ENCODE data around the gene CCL15. TPM values are rescaled to one million over a fixed set of nuclear protein-coding genes. Genes with fewer than 3 reads are reported as not detected.

Gene CCL15
- total and polyA plus RNA-seq, 10 donors = 0.15 to 0.20 (median 0.19) TPM; not detected in 7

DNA sequence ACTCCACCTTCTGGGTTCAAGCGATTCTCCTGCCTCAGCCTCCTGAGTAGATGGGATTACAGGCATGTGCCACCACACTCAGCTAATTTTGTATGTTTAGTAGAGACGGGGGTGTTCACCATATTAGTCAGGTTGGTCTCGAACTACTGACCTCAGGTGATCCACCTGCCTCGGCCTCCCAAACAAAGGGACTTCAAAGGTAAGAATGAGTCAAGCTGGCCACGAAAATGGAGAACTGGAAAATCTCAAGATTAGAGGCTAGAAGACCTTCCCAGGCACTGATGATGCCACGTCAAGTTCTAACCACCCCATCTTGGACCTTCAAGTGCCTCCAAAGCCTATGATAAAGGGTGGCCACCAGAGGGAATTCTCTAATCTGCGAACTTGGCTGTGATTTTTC is 1.3 kb upstream of the CCL15 start:
- Histone ChIP-seq H3K27me3 (replicated peaks in 1 of 7) (no peaks in the 10 kb centered on the region), H3K27ac (no peak overlapping the region), H3K4me3 (no peak overlapping the region), H3K9me3 (no peaks in the 10 kb centered on the region), H3K4me1 (peaks cover 3 to 26% (median 16%) of the 10 kb centered on the region in 6 donors), H3K36me3 (no peaks in the 10 kb centered on the region)
- 73 to 86% (median 82%) methylated on average over 7 of the region's 7 CpGs for WGBS, 5 donors
- DNase-seq = no peak
- TF ChIP-seq, protein P1, sequence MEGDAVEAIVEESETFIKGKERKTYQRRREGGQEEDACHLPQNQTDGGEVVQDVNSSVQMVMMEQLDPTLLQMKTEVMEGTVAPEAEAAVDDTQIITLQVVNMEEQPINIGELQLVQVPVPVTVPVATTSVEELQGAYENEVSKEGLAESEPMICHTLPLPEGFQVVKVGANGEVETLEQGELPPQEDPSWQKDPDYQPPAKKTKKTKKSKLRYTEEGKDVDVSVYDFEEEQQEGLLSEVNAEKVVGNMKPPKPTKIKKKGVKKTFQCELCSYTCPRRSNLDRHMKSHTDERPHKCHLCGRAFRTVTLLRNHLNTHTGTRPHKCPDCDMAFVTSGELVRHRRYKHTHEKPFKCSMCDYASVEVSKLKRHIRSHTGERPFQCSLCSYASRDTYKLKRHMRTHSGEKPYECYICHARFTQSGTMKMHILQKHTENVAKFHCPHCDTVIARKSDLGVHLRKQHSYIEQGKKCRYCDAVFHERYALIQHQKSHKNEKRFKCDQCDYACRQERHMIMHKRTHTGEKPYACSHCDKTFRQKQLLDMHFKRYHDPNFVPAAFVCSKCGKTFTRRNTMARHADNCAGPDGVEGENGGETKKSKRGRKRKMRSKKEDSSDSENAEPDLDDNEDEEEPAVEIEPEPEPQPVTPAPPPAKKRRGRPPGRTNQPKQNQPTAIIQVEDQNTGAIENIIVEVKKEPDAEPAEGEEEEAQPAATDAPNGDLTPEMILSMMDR (IDR thresholded peaks at IDR 0.05 in 8 of 11, conservative IDR thresholded peaks at IDR 0.05 in 3 of 11) = no peak
- TF ChIP-seq POLR2A (IDR thresholded peaks at IDR 0.05) (no peak), POLR2AphosphoS5 (IDR thresholded peaks at IDR 0.05) (no peak)
- intact Hi-C loops (cut with DNase I; ENCODE audit: low total_unique reads) = no loop called here

DNA sequence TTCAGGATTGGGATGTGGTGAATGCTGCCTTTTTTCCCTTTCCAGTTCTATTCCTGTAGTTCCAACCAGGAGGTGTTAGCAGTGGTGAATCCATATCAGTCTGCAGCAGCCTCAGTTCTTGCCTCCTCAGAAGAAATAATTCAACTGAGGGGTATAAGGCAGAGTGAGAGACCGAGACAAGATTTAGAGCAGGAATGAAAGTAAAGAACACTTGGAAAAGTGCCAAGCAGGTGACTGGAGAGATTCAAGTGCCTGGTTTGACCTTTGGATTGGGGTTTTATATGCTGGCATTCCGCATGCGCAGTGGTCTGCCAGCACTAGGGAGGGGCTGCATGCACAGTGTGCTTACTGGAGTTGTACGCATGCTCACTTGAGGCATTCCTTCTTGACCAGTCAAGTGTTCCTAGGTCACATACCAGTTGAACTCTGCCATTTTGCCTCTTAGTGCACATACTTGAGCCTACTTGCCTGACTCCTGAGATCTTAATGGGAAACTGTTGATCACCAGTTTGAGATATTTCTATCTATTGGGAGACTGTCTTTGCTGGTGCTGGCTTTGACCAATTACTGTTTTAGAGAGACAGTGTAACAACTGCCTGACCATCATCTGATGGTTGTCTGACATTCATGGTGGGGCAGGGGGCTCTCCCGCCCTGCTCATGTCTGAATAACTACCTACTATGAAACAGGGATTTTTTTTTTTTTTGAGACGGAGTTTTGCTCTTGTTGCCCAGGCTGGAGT is 680 bp upstream of the CCL15 start:
- H3K27me3 ChIP-seq (replicated peaks in 1 of 7) = no peaks in the 10 kb centered on the region
- peaks cover 3 to 26% (median 16%) of the 10 kb centered on the region in 6 donors for H3K4me1 ChIP-seq
- H3K27ac ChIP-seq = peak overlapping the region in 2 of 8 donors; percentile 9 to 28
- no peaks in the 10 kb centered on the region for H3K36me3 ChIP-seq
- H3K4me3 ChIP-seq = no peak overlapping the region
- DNase-seq = no peak
- intact Hi-C loops (cut with DNase I; ENCODE audit: low total_unique reads) = no loop called here
- H3K9me3 ChIP-seq = no peaks in the 10 kb centered on the region
- no peak for TF ChIP-seq POLR2A (IDR thresholded peaks at IDR 0.05)
- peak in 1 of 3 donors; percentile 29 for TF ChIP-seq POLR2AphosphoS5 (IDR thresholded peaks at IDR 0.05)
- WGBS, 5 donors = 69 to 82% (median 79%) methylated on average over 6 of the region's 6 CpGs

DNA sequence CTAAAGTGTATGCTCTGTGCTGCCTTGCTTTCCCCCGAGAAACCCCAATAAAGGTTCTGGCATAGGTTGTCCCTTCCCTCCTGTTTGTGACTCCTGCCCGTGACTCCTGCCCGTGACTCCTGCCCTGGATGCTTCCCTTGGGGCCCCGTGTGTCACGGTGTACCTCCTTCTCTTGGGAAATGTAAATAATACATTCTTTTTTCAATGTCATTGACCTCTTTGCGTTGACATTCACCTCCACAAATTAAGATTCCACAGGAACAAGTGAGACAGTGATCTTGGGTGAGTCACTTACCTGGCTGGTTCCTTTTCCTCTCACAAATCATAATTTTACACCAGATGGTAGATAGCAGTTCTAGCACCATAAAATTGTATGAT is 632 bp downstream of the CCL15 start:
- H3K4me1 ChIP-seq = peaks cover 3 to 36% (median 18%) of the 10 kb centered on the region in 6 donors
- WGBS, 5 donors = 76 to 84% (median 82%) methylated on average over 6 of the region's 6 CpGs
- no peak for DNase-seq
- intact Hi-C loops (cut with DNase I; ENCODE audit: low total_unique reads) = no loop called here
- no peak overlapping the region for H3K4me3 ChIP-seq
- H3K27me3 ChIP-seq (replicated peaks in 1 of 7) = no peaks in the 10 kb centered on the region
- H3K9me3 ChIP-seq = no peaks in the 10 kb centered on the region
- no peaks in the 10 kb centered on the region for H3K36me3 ChIP-seq
- H3K27ac ChIP-seq = no peak overlapping the region
- no peak for TF ChIP-seq POLR2A (IDR thresholded peaks at IDR 0.05)
- TF ChIP-seq, protein P1 (IDR thresholded peaks at IDR 0.05 in 8 of 11, conservative IDR thresholded peaks at IDR 0.05 in 3 of 11) = no peak
- TF ChIP-seq POLR2AphosphoS5 (IDR thresholded peaks at IDR 0.05) = no peak

DNA sequence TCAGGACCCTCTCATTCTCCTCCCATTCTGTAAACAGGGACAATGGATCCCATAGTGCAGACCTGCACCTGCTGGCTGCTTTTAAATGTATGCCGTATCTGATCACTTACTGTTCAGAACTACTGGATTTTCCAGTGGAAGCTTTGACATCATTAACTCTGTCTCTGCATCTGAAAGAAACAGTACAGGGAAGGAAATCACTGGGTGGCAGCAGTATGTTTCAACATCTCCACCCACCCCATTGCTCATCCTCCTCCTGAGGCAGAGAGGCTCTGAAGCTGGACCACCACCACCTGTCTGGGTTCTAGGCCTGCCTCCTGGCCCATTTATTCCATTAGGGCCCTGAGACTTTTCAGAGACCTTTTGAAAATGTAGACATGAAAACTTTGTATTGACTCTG is 2.6 kb downstream of the CCL15 start:
- Histone ChIP-seq H3K9me3 (peaks cover 0 to 5% (median 0%) of the 10 kb centered on the region in 8 donors), H3K27ac (no peak overlapping the region), H3K36me3 (no peaks in the 10 kb centered on the region), H3K4me1 (peaks cover 0 to 28% (median 12%) of the 10 kb centered on the region in 6 donors), H3K4me3 (no peak overlapping the region), H3K27me3 (replicated peaks in 1 of 7) (no peaks in the 10 kb centered on the region)
- TF ChIP-seq POLR2A (IDR thresholded peaks at IDR 0.05) (no peak), POLR2AphosphoS5 (IDR thresholded peaks at IDR 0.05) (no peak)
- TF ChIP-seq, protein P1 (IDR thresholded peaks at IDR 0.05 in 8 of 11, conservative IDR thresholded peaks at IDR 0.05 in 3 of 11) = no peak
- DNase-seq = no peak
- intact Hi-C loops (cut with DNase I; ENCODE audit: low total_unique reads) = no loop called here
- WGBS, 5 donors = 84 to 95% (median 89%) methylated on average over 1 of the region's 1 CpG
